Stimulated activated memory B cell treated with anti-CD40 and anti-IgM and Interleukin-4, amounts not matched to agents 10 μg/mL and 1 μg/mL and 100 μg/mL, for 72 hours (primary cell): Measurements from ENCODE around the gene PDZD2.
"Not testable (repeated sequence)": the region's sequence is repeated elsewhere in the genome, so short reads cannot be mapped to it uniquely, and the experiment has no call there.

Source experiments
- ATAC-seq: fragments of 150-1000 bp; cut with Tn5 transposase; 2 replicates; pipeline ENCODE4 v1.10.0; 2021
- H3K27ac Mint-ChIP-seq: one replicate; pipeline ENCODE4 v1.8.0; 2022; ENCODE audit warnings: mild to moderate bottlenecking, mixed read lengths
- H3K27me3 Mint-ChIP-seq: one replicate; pipeline ENCODE4 v1.8.0; 2022; ENCODE audit warnings: mixed read lengths
- H3K36me3 Mint-ChIP-seq: one replicate; pipeline ENCODE4 v1.8.0; 2022; ENCODE audit warnings: mixed read lengths
- H3K4me1 Mint-ChIP-seq: one replicate; pipeline ENCODE4 v1.8.0; 2022; ENCODE audit warnings: mixed read lengths
- H3K4me3 Mint-ChIP-seq: one replicate; pipeline ENCODE4 v1.8.0; 2022; ENCODE audit warnings: mild to moderate bottlenecking, moderate library complexity, mixed read lengths
- H3K9me3 Mint-ChIP-seq: one replicate; pipeline ENCODE4 v1.8.0; 2022; ENCODE audit warnings: mixed read lengths

PDZD2 gene

GRCh38 chr5:31730139-31730538, 91.2 kb downstream of the PDZD2 start:
- Mint-ChIP-seq H3K36me3 (no peaks in the 10 kb centered on the region), H3K27me3 (no peaks in the 10 kb centered on the region), H3K4me1 (no peaks in the 10 kb centered on the region), H3K9me3 (no peaks in the 10 kb centered on the region), H3K4me3 (no peak overlapping the region), H3K27ac (no peak overlapping the region)
- ATAC-seq, result no peak

GRCh38 chr5:31731016-31731415, 92.1 kb downstream of the PDZD2 start:
- H3K9me3 Mint-ChIP-seq, result no peaks in the 10 kb centered on the region
- no peak overlapping the region for H3K27ac Mint-ChIP-seq
- no peak for ATAC-seq
- H3K4me1 Mint-ChIP-seq, result no peaks in the 10 kb centered on the region
- no peak overlapping the region for H3K4me3 Mint-ChIP-seq
- no peaks in the 10 kb centered on the region for H3K36me3 Mint-ChIP-seq
- H3K27me3 Mint-ChIP-seq, result no peaks in the 10 kb centered on the region

- H3K27ac Mint-ChIP-seq, result no peak overlapping the region
- H3K36me3 Mint-ChIP-seq, result no peaks in the 10 kb centered on the region
- H3K4me1 Mint-ChIP-seq, result no peaks in the 10 kb centered on the region
- no peaks in the 10 kb centered on the region for H3K9me3 Mint-ChIP-seq
- H3K27me3 Mint-ChIP-seq, result no peaks in the 10 kb centered on the region
- no peak for ATAC-seq
- H3K4me3 Mint-ChIP-seq, result no peak overlapping the region
These were observed 92.9 kb downstream of the PDZD2 start for GRCh38 chr5:31731710-31732301.

- not testable (repeated sequence) for H3K4me3 Mint-ChIP-seq, ATAC-seq, H3K4me1 Mint-ChIP-seq, H3K36me3 Mint-ChIP-seq, H3K27me3 Mint-ChIP-seq, H3K27ac Mint-ChIP-seq, H3K9me3 Mint-ChIP-seq
These were observed 93.9 kb downstream of the PDZD2 start for GRCh38 chr5:31732821-31733220.

GRCh38 chr5:31733371-31733770, 94.4 kb downstream of the PDZD2 start:
- no peaks in the 10 kb centered on the region for H3K27me3 Mint-ChIP-seq

GRCh38 chr5:31736127-31736526, 97.2 kb downstream of the PDZD2 start:
- Mint-ChIP-seq H3K36me3 (no peaks in the 10 kb centered on the region), H3K4me1 (no peaks in the 10 kb centered on the region), H3K27ac (no peak overlapping the region), H3K9me3 (peaks cover 3% of the 10 kb centered on the region), H3K27me3 (no peaks in the 10 kb centered on the region), H3K4me3 (no peak overlapping the region)
- no peak for ATAC-seq

More at GRCh38 chr5:31733371-31733770, 94.4 kb downstream of the PDZD2 start:
- no peaks in the 10 kb centered on the region for H3K36me3 Mint-ChIP-seq
- no peaks in the 10 kb centered on the region for H3K4me1 Mint-ChIP-seq
- H3K27ac Mint-ChIP-seq, result no peak overlapping the region
- H3K4me3 Mint-ChIP-seq, result no peak overlapping the region
- no peak for ATAC-seq
- H3K9me3 Mint-ChIP-seq, result no peaks in the 10 kb centered on the region

- Mint-ChIP-seq H3K4me1 (no peaks in the 10 kb centered on the region), H3K36me3 (no peaks in the 10 kb centered on the region), H3K9me3 (peaks cover 3% of the 10 kb centered on the region), H3K4me3 (no peak overlapping the region), H3K27ac (no peak overlapping the region), H3K27me3 (no peaks in the 10 kb centered on the region)
- no peak for ATAC-seq
These were observed 99.3 kb downstream of the PDZD2 start for GRCh38 chr5:31738199-31738598.

- no peak for ATAC-seq
- no peak overlapping the region for H3K4me3 Mint-ChIP-seq
- no peaks in the 10 kb centered on the region for H3K4me1 Mint-ChIP-seq
- H3K27me3 Mint-ChIP-seq, result no peaks in the 10 kb centered on the region
- no peak overlapping the region for H3K27ac Mint-ChIP-seq
- H3K9me3 Mint-ChIP-seq, result peaks cover 3% of the 10 kb centered on the region
- H3K36me3 Mint-ChIP-seq, result no peaks in the 10 kb centered on the region
These were observed 102.6 kb downstream of the PDZD2 start for GRCh38 chr5:31741496-31741895.

GRCh38 chr5:31743678-31744077, 104.7 kb downstream of the PDZD2 start:
- Mint-ChIP-seq H3K4me1 (no peaks in the 10 kb centered on the region), H3K36me3 (no peaks in the 10 kb centered on the region), H3K27me3 (no peaks in the 10 kb centered on the region), H3K27ac (no peak overlapping the region), H3K9me3 (peaks cover 3% of the 10 kb centered on the region), H3K4me3 (no peak overlapping the region)
- no peak for ATAC-seq

GRCh38 chr5:31748458-31749172, 109.7 kb downstream of the PDZD2 start:
- H3K4me1 Mint-ChIP-seq, result no peaks in the 10 kb centered on the region
- no peak overlapping the region for H3K27ac Mint-ChIP-seq
- no peaks in the 10 kb centered on the region for H3K36me3 Mint-ChIP-seq
- H3K9me3 Mint-ChIP-seq, result no peaks in the 10 kb centered on the region
- no peak for ATAC-seq
- no peak overlapping the region for H3K4me3 Mint-ChIP-seq
- H3K27me3 Mint-ChIP-seq, result peaks cover 14% of the 10 kb centered on the region

GRCh38 chr5:31750215-31750614, 111.3 kb downstream of the PDZD2 start:
- H3K27me3 Mint-ChIP-seq, result peaks cover 14% of the 10 kb centered on the region
- no peak overlapping the region for H3K4me3 Mint-ChIP-seq
- no peak for ATAC-seq
- H3K4me1 Mint-ChIP-seq, result no peaks in the 10 kb centered on the region
- no peak overlapping the region for H3K27ac Mint-ChIP-seq
- no peaks in the 10 kb centered on the region for H3K9me3 Mint-ChIP-seq
- H3K36me3 Mint-ChIP-seq, result no peaks in the 10 kb centered on the region

- H3K4me1 Mint-ChIP-seq, result no peaks in the 10 kb centered on the region
- no peaks in the 10 kb centered on the region for H3K9me3 Mint-ChIP-seq
- H3K27me3 Mint-ChIP-seq, result peaks cover 14% of the 10 kb centered on the region
- H3K27ac Mint-ChIP-seq, result no peak overlapping the region
- H3K36me3 Mint-ChIP-seq, result no peaks in the 10 kb centered on the region
- no peak for ATAC-seq
- no peak overlapping the region for H3K4me3 Mint-ChIP-seq
These were observed 112.7 kb downstream of the PDZD2 start for GRCh38 chr5:31751610-31752009.

GRCh38 chr5:31753700-31754357, 114.9 kb downstream of the PDZD2 start:
- H3K27me3 Mint-ChIP-seq, result peaks cover 14% of the 10 kb centered on the region
- H3K27ac Mint-ChIP-seq, result no peak overlapping the region
- H3K9me3 Mint-ChIP-seq, result no peaks in the 10 kb centered on the region
- H3K4me1 Mint-ChIP-seq, result no peaks in the 10 kb centered on the region
- no peak for ATAC-seq
- no peak overlapping the region for H3K4me3 Mint-ChIP-seq
- no peaks in the 10 kb centered on the region for H3K36me3 Mint-ChIP-seq

- Mint-ChIP-seq H3K4me1 (no peaks in the 10 kb centered on the region), H3K36me3 (no peaks in the 10 kb centered on the region), H3K4me3 (no peak overlapping the region), H3K27me3 (peaks cover 13% of the 10 kb centered on the region), H3K27ac (no peak overlapping the region), H3K9me3 (no peaks in the 10 kb centered on the region)
- no peak for ATAC-seq
These were observed 115.4 kb downstream of the PDZD2 start for GRCh38 chr5:31754358-31754704.

- no peaks in the 10 kb centered on the region for H3K9me3 Mint-ChIP-seq
- H3K4me1 Mint-ChIP-seq, result no peaks in the 10 kb centered on the region
- H3K36me3 Mint-ChIP-seq, result no peaks in the 10 kb centered on the region
- H3K27ac Mint-ChIP-seq, result no peak overlapping the region
- no peak overlapping the region for H3K4me3 Mint-ChIP-seq
- no peak for ATAC-seq
- peaks cover 7% of the 10 kb centered on the region for H3K27me3 Mint-ChIP-seq
These were observed 116.1 kb downstream of the PDZD2 start for GRCh38 chr5:31754741-31755675.
